HG03108 (cell line): ENCODE data around the gene ISG15.
"Not testable (repeated sequence)": the region's sequence is repeated elsewhere in the genome, so short reads cannot be mapped to it uniquely, and the experiment has no call there.

Experiments used
- ATAC-seq: cut with Tn5 transposase; IDR thresholded peaks from one replicate; pipeline ENCODE4 v1.9.1; 2021; ENCODE audit warnings: moderate library complexity; ENCODE audit not compliant: unreplicated experiment

Gene ISG15

GRCh38 chr1:1043921-1044320 is 30.6 kb downstream of the ISG15 start:
- ATAC-seq = no peak

DNA sequence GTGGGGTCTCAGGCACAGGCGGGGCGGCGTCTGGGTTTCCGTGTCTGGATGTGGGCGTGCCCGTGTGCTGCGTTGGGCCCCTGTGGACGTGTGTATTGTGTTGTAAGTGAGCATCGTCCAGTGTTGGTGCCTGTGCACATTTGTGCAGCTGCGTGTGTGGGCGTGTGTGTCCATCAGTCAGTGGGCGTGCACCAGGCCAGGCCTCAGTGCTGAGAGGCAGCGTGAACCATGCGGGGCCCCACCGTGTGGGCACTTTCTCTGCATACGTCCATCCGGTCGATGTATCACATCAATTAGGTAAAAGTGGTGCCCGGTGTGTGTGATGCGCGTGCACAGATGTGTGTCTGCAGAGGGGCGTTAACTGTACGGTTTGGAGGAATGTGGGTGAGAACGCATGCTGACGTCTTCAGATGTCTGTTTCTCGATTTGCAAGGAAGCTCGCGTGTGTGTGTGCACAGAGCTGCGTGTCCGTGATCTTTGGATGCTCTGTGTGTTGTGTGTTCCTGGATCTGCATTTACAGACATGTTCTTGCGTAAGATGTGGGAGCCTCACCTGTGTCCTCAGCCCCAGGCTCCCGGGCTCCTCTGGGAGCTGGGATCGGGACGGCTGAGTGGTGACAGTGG is 31.3 kb downstream of the ISG15 start:
- ATAC-seq = no peak

DNA sequence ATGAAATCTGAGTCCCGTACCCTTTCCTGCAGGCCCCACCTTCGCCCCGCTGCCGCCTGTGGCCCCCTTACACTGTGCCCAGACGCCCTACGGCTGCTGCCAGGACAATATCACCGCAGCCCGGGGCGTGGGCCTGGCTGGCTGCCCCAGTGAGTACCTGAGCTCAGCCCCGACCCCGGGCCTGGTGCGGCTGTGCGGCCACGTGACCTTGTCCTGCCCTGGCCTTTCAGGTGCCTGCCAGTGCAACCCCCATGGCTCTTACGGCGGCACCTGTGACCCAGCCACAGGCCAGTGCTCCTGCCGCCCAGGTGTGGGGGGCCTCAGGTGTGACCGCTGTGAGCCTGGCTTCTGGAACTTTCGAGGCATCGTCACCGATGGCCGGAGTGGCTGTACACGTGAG is 31.8 kb downstream of the ISG15 start:
- no peak for ATAC-seq

GRCh38 chr1:1046243-1046642 is 32.9 kb downstream of the ISG15 start:
- ATAC-seq = no peak

DNA sequence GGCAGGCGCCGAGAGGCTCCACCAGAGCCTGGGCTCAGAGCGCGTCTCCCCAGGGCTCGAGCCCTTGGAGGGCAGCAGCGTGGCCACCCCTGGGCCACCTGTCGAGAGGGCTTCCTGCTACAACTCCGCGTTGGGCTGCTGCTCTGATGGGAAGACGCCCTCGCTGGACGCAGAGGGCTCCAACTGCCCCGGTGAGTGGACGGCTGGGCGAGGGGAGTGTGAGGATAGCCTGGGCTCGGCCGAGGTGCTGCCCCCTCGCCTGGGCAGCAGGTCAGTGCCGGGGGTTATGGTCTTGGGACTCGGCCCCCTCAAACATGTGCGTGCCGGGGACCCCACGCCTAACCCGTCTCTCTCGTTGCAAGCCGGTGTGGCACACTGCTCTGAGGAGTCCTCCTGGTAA is 33.5 kb downstream of the ISG15 start:
- ATAC-seq = no peak

DNA sequence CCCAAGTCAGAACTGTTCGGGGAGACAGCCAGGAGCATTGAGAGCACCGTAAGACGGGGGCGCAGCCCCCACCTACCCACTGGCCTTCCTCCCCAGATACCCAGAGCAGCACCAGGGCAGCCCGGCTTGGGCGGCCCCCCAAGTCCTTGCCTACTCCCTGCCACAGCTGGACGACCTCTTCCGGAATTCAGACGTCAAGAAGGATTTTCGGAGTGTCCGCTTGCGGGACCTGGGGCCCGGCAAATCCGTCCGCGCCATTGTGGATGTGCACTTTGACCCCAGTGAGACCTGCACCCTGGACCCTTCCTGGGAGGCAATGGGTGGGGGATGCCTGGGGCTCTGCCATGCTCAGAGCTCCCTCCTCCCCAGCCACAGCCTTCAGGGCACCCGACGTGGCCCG is 34.1 kb downstream of the ISG15 start:
- ATAC-seq = no peak

- no peak for ATAC-seq
Observed at GRCh38 chr1:1047963-1048362, 34.7 kb downstream of the ISG15 start.

DNA sequence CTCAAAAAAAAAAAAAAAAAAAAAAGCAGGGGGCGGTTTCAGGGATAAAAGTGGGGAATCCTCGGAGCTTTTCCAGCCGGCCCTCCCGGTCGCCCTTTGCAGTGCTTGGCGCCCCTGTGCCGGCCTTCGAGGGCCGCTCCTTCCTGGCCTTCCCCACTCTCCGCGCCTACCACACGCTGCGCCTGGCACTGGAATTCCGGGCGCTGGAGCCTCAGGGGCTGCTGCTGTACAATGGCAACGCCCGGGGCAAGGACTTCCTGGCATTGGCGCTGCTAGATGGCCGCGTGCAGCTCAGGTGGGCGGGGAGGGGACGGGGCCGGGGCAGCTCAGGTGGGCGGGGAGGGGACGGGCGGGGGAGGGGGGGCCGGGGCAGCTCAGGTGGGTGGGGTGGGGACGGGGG is 35.5 kb downstream of the ISG15 start:
- ATAC-seq = no peak

DNA sequence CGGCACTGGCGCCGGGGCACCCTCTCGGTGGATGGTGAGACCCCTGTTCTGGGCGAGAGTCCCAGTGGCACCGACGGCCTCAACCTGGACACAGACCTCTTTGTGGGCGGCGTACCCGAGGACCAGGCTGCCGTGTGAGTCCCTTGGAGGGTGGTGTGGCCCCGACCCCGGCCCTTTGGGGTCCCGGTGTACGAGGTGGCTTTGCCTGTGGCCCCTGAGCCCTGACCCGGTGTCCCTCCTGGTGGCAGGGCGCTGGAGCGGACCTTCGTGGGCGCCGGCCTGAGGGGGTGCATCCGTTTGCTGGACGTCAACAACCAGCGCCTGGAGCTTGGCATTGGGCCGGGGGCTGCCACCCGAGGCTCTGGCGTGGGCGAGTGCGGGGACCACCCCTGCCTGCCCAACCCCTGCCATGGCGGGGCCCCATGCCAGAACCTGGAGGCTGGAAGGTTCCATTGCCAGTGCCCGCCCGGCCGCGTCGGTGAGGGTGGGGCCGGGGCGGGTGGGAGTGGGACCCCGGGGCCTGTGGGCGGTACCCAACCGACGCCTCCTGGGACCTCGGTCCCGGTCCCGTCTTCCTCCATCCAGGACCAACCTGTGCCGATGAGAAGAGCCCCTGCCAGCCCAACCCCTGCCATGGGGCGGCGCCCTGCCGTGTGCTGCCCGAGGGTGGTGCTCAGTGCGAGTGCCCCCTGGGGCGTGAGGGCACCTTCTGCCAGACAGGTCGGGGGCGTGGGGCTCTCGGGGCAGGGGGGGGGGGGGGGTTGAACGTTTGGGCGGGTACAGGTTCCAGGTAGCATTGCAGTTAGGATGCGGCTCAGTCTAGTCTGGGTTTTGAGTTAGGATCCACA is 36.2 kb downstream of the ISG15 start:
- ATAC-seq = no peak

DNA sequence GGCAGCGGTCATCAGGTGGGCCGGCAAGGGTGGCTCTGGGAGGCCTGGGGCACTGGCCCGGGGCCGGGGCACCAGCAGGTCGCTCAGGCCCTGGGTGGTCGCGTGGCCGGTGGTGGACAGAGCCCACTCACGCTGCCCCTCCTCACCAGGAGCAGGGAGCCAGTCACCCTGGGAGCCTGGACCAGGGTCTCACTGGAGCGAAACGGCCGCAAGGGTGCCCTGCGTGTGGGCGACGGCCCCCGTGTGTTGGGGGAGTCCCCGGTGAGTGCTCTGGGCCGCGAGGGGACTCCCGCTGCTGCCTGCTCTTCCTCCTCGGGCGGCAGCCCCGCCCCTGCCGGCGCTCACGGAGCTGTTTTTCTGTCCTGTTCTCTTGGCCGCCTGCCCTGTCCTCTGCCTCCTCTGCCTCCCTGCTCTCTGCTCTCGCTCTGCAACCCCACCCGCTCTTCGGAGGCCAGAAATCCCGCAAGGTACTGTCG is 37.3 kb downstream of the ISG15 start:
- ATAC-seq = no peak

DNA sequence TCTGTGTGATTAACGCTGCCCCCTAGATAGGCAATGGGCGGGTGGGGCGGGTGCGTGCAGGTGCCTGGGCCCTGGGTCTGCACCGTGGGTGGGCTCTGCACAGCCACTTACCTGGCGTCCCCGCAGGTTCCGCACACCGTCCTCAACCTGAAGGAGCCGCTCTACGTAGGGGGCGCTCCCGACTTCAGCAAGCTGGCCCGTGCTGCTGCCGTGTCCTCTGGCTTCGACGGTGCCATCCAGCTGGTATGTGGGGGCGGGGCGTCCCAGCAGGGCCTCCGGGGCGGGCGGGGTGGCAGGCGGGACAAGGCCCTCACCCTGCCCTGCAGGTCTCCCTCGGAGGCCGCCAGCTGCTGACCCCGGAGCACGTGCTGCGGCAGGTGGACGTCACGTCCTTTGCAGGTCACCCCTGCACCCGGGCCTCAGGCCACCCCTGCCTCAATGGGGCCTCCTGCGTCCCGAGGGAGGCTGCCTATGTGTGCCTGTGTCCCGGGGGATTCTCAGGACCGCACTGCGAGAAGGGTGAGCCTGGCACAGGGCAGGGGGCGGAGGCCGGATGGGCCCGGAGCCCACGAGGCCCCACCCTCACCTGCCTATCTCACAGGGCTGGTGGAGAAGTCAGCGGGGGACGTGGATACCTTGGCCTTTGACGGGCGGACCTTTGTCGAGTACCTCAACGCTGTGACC is 38.0 kb downstream of the ISG15 start:
- ATAC-seq = no peak

DNA sequence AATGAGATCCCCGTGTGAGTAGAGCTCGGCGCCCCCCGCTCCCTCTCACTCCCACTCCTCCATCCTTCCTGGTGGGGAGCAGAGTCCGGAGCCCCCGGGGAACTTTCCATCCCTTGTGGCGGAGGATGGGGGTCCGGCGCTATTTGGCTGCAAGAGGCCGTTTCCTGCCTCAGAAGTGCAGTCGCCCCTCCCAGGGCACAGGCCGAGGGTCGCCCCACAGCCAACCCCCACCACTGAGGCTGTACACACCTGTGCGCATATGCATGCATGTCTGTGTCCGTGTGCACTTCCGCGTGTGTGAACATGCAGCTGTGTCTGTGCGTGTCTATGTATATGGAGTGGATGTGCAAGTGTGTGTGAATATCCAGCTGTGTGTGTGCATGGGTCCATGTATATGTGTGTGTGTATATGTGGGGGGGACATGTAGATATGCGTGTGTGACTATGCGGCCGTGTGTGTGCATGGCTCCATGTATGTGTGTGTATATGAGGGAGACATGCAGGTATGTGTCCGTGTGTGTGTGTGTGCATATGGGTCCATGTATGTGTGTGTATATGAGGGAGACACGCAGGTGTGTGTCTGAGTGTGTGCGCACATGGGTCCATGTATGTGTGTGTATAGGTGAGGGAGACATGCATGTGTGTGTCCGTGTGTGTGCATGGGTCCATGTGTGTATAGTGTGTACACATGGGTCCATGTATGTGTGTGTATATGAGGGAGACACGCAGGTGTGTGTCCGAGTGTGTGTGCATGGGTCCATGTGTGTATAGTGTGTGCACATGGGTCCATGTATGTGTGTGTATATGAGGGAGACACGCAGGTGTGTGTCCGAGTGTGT is 38.9 kb downstream of the ISG15 start:
- no peak for ATAC-seq

GRCh38 chr1:1053022-1053421 is 39.7 kb downstream of the ISG15 start:
- no peak for ATAC-seq

- no peak for ATAC-seq
Observed at GRCh38 chr1:1053682-1054081, 40.4 kb downstream of the ISG15 start.

DNA sequence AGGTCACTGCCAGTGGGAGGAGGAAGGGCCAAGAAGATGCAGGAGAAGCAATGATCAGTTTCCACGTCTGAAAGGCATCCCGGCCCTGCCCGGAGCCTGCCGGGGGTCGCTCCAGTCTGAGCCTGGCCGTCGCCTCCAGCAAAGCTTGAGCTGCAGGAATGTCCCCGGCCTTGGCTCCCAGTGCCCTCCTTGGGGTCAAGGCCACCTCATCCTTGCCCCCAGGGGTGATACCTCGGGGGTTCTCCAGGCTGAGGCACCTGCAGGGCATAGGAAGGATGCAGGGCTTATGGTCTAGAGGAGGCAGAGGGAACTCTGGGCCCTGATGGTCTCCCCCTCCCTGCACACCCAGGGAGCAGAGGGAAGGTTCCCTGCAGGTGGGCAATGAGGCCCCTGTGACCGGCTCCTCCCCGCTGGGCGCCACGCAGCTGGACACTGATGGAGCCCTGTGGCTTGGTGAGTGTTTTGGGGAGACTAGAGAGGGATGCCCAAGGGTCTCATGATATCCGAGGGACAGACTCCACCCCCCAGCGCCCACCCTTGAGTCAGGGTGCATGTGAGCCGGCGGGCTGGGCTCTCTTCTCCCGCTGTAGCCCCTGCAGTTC is 40.9 kb downstream of the ISG15 start:
- ATAC-seq = no peak

DNA sequence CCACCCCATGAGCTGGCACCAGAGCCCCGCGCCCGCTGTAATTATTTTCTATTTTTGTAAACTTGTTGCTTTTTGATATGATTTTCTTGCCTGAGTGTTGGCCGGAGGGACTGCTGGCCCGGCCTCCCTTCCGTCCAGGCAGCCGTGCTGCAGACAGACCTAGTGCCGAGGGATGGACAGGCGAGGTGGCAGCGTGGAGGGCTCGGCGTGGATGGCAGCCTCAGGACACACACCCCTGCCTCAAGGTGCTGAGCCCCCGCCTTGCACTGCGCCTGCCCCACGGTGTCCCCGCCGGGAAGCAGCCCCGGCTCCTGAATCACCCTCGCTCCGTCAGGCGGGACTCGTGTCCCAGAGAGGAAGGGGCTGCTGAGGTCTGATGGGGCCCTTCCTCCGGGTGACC is 41.7 kb downstream of the ISG15 start:
- ATAC-seq = no peak

DNA sequence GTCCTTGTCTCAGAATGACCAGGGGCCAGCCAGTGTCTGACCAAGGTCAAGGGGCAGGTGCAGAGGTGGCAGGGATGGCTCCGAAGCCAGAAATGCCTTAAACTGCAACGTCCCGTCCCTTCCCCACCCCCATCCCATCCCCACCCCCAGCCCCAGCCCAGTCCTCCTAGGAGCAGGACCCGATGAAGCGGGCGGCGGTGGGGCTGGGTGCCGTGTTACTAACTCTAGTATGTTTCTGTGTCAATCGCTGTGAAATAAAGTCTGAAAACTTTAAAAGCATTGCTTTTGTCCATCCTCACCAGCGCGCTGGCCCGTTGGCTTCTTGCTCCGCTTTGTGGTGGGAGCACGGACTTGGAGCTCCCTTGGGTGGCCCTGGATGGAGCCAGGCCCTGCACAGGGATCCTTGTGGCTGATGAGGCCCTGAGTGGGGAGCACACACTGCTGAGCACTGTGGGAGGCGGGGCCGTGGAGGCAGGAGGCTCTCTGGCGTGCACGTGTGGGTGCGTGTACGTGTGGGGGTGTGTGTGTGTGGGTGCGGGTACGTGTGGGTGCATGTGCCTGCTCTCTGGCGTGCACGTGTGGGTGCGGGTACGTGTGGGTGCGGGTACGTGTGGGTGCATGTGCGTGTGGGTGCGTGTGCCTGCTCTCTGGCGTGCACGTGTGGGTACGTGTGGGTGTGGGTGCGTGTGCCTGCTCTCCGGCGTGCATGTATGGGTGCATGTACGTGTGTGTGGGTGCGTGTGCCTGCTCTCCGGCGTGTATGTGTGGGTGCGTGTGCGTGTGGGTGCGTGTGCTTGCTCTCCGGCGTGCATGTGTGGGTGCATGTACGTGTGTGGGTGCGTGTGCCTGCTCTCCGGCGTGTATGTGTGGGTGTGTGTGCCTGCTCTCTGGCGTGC is 42.8 kb downstream of the ISG15 start:
- ATAC-seq = no peak

DNA sequence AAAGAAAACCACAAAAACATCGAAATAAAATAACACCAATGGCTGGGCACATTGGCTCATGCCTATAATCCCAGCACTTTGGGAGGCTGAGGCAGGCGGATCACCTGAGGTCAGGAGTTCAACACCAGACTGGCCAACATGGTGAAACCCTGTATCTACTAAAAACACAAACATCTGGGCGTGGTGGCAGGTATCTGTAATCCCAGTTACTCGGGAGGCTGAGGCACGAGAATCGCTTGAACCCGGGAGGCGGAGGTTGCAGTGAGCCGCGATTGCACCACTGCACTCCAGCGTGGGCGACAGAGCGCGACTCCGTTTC is 44.4 kb downstream of the ISG15 start:
- ATAC-seq = not testable (repeated sequence)

DNA sequence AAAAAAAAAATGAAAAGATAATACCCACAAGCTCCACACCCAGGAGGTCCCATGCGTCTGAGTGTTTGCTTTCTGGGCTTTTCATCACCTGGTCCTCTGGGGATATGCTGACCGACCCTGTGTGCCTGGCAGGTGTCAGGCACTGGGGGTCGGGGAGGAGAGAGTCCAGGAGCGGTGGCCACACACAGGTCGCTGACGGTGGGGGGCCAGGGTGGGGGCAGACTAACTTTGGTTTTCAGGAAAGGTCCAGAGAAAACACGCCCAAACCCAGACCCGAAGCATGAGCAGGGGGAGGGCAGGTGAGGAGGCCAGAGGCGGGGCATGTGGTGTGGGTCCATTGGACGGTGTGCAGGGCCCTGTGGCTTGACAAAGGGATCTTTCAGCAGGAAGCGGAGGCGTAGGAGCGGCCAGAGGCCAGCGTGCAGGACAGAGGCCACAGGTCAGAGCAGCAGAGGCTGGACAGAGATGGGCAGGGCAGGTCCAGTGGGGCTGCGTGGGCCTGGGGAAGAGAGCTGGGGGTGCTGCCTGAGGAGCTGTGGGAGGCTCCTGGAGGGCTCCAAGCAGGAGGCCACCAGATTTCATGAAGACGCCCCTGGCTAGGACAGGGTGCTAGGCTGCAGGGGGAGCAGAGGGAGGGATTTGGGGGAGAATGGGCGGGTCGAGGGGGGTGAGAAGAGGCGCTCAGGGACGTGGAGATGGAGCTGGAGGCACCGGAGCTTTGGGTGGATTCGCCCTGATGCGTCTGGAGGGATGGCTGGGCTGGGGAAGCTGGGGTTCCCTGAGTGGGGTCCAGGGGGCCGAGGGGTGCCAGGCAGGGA is 45.0 kb downstream of the ISG15 start:
- no peak for ATAC-seq
